ENCODE data around the gene THAP3.

Gene THAP3

DNA sequence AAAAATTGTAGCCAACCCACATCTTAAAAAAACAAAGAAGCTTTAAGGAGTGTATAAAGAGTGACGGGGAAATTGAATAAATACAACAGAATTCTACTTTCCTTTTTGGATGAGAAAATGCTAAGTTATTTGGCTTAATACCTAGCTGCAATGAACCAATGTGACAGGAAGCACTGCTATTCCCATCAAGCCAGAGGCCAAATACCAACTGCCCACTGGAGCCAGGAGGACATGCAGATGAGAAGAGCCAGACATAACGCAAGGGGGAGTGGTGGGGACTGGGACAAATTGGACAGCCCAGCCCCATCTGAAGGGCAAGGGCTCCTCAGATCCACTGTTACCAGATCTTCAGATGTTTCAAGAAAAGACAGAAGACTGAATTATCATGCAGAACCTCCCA, 51.3 kb downstream of the THAP3 start:
- FAIRE-seq (no peak), DNase-seq (ENCODE audit: insufficient read length, low spot score) (no peak)
- no peak for TF ChIP-seq POLR2A (IDR thresholded peaks at IDR 0.05; ENCODE audit: low read depth, low read length)
